K562 (cell line): Measurements from ENCODE around the gene C10orf105. TPM values are rescaled to one million over a fixed set of nuclear protein-coding genes. Genes with fewer than 3 reads are reported as not detected.

Experiments used
- ERF ChIP-seq: fragments of 450-650 bp; formaldehyde crosslinking; IDR thresholded peaks from 2 replicates; pipeline ENCODE4 v1.4.0; 2020; ENCODE audit warnings: mild to moderate bottlenecking, mixed read lengths
- GABPB2 ChIP-seq: fragments of 250-450 bp; sonication (Bioruptor Pico); conservative IDR thresholded peaks from 2 replicates; pipeline ENCODE4 v1.5.1; 2021; ENCODE audit warnings: mild to moderate bottlenecking
- SIN3A ChIP-seq, 2 experiments: fragments of 150-350 bp in 1 of 2; IDR thresholded peaks; 2 replicates each; pipeline ENCODE4 v1.6.1; 2011 to 2016; ENCODE audit warnings: borderline replicate concordance in 2 of 2, low read depth in 2 of 2, low read length in 2 of 2, mild to moderate bottlenecking in 2 of 2, moderate library complexity in 2 of 2; ENCODE audit not compliant: control insufficient read depth in 1 of 2
- polyA plus RNA-seq, 8 experiments: library from polyadenylated mRNA; depleted of rRNA in 4 of 8; stranded (reverse) in 5 of 8; unstranded in 3 of 8; fragments of >200 nt; fragmentation: Nextera tagmentation in 2 of 8; fragmentation: Illumina TruSeq in 1 of 8; extraction: Ambion mirVana in 2 of 8; extraction: Trizol in 1 of 8; gene quantifications; 2 replicates each; pipeline versions ENCODE4 v1.2.1 to v1.2.3, GENCODE V29; 2011 to 2014; ENCODE audit warnings: inconsistent platforms in 1 of 8, missing spikeins in 1 of 8
- total RNA-seq, 7 experiments: library from RNA; depleted of rRNA in 6 of 7; stranded (reverse); fragments of >200 nt in 6 of 7; fragmentation: Illumina TruSeq in 2 of 7; extraction: Trizol in 2 of 7; gene quantifications; 2 replicates each; pipeline versions ENCODE4 v1.2.1 to v1.2.3, GENCODE V29; 2011 to 2021; ENCODE audit warnings: low replicate concordance in 1 of 7
- TF ChIP-seq, protein P1 (sequence below): fragments of 450-650 bp; IDR thresholded peaks from 2 replicates; pipeline ENCODE4 v1.6.1; 2016; ENCODE audit warnings: borderline replicate concordance
- TF ChIP-seq, protein P2 (sequence below): fragments of 200-800 bp; sonication (Bioruptor generic); IDR thresholded peaks from 2 replicates; pipeline ENCODE4 v1.6.1; 2016; ENCODE audit warnings: missing genetic modification characterization, missing compliant biosample characterization
- TF ChIP-seq, protein P3 (sequence below): sonication (generic); formaldehyde crosslinking; IDR thresholded peaks from 2 replicates; pipeline ENCODE4 v1.8.0; 2022; ENCODE audit warnings: mild to moderate bottlenecking, missing genetic modification reagents

The C10orf105 gene
- total and polyA plus RNA-seq, 9 of the 15 experiments (the other 6 are each of a cell fraction or from before 2014, with no cell fraction given), result 0.03 to 0.25 (median 0.04) TPM; not detected in 3

DNA sequence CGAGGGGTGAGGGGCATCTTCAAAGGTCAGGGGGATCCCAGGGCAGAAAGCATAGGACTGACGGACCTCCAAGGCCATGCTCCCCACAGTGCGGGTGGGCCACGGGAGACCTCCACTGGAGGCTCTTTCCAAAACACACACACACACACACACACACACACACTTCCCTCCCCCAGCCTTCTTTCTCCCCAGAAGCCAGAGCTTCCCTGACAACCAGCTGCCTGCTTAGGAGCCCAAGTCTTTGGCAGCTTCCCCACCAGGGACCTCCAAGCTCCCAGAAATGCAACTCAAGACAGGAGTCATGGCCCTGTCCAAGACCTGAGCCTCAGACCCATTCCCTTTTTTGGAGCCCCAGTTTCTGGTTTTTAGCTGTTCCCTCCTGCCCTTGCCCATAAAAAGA, 710 bp upstream of the C10orf105 start (continued):
- TF ChIP-seq, protein P1, sequence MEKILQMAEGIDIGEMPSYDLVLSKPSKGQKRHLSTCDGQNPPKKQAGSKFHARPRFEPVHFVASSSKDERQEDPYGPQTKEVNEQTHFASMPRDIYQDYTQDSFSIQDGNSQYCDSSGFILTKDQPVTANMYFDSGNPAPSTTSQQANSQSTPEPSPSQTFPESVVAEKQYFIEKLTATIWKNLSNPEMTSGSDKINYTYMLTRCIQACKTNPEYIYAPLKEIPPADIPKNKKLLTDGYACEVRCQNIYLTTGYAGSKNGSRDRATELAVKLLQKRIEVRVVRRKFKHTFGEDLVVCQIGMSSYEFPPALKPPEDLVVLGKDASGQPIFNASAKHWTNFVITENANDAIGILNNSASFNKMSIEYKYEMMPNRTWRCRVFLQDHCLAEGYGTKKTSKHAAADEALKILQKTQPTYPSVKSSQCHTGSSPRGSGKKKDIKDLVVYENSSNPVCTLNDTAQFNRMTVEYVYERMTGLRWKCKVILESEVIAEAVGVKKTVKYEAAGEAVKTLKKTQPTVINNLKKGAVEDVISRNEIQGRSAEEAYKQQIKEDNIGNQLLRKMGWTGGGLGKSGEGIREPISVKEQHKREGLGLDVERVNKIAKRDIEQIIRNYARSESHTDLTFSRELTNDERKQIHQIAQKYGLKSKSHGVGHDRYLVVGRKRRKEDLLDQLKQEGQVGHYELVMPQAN, result no peak
- TF ChIP-seq SIN3A (IDR thresholded peaks at IDR 0.05; ENCODE audit: borderline replicate concordance in 2 of 2, control insufficient read depth in 1 of 2, low read depth in 2 of 2, low read length in 2 of 2) (no peak), GABPB2 (no peak), ERF (CRISPR knock-in tag) (no peak)
- TF ChIP-seq, protein P2, sequence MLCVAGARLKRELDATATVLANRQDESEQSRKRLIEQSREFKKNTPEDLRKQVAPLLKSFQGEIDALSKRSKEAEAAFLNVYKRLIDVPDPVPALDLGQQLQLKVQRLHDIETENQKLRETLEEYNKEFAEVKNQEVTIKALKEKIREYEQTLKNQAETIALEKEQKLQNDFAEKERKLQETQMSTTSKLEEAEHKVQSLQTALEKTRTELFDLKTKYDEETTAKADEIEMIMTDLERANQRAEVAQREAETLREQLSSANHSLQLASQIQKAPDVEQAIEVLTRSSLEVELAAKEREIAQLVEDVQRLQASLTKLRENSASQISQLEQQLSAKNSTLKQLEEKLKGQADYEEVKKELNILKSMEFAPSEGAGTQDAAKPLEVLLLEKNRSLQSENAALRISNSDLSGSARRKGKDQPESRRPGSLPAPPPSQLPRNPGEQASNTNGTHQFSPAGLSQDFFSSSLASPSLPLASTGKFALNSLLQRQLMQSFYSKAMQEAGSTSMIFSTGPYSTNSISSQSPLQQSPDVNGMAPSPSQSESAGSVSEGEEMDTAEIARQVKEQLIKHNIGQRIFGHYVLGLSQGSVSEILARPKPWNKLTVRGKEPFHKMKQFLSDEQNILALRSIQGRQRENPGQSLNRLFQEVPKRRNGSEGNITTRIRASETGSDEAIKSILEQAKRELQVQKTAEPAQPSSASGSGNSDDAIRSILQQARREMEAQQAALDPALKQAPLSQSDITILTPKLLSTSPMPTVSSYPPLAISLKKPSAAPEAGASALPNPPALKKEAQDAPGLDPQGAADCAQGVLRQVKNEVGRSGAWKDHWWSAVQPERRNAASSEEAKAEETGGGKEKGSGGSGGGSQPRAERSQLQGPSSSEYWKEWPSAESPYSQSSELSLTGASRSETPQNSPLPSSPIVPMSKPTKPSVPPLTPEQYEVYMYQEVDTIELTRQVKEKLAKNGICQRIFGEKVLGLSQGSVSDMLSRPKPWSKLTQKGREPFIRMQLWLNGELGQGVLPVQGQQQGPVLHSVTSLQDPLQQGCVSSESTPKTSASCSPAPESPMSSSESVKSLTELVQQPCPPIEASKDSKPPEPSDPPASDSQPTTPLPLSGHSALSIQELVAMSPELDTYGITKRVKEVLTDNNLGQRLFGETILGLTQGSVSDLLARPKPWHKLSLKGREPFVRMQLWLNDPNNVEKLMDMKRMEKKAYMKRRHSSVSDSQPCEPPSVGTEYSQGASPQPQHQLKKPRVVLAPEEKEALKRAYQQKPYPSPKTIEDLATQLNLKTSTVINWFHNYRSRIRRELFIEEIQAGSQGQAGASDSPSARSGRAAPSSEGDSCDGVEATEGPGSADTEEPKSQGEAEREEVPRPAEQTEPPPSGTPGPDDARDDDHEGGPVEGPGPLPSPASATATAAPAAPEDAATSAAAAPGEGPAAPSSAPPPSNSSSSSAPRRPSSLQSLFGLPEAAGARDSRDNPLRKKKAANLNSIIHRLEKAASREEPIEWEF (CRISPR knock-in tag), result no peak
- TF ChIP-seq, protein P3, sequence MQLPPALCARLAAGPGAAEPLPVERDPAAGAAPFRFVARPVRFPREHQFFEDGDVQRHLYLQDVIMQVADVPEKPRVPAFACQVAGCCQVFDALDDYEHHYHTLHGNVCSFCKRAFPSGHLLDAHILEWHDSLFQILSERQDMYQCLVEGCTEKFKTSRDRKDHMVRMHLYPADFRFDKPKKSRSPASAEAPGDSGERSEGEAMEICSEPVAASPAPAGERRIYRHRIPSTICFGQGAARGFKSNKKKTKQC (CRISPR knock-in tag), result no peak
